Measurements from ENCODE around the gene RPP38. TPM values are rescaled to one million over a fixed set of nuclear protein-coding genes. Genes with fewer than 3 reads are reported as not detected.

RPP38 gene
- polyA plus RNA-seq, 3 donors: 8.1 to 13.8 (median 13.3) TPM

GRCh38 chr10:15124908-15125307 is 27.8 kb downstream of the RPP38 start:
- no peak overlapping the region for H3K27ac Mint-ChIP-seq
- 88% methylated on average over 1 of the region's 3 CpGs for WGBS (ENCODE audit: insufficient coverage)
- no peak for DNase-seq

GRCh38 chr10:15131330-15131729 is 34.2 kb downstream of the RPP38 start:
- Histone ChIP-seq H3K9me3 (replicated peaks in 1 of 2; ENCODE audit: control insufficient read depth in 1 of 2, insufficient read depth in 1 of 2, low read length in 2 of 2) (no peaks in the 10 kb centered on the region), H3K4me2 (replicated peaks; ENCODE audit: extremely low read depth, low read length, poor library complexity, severe bottlenecking) (no peak overlapping the region), H3K9ac (ENCODE audit: insufficient read depth, low read length, poor library complexity, severe bottlenecking) (no peak overlapping the region), H3K4me3 (replicated peaks in 1 of 3; ENCODE audit: low read depth in 2 of 3, low read length in 3 of 3) (no peak overlapping the region), H4K20me1 (ENCODE audit: insufficient read depth, low read length) (no peaks in the 10 kb centered on the region), H3K36me3 (replicated peaks in 1 of 2; ENCODE audit: control insufficient read depth in 1 of 2, insufficient read depth in 2 of 2, low read length in 2 of 2) (no peaks in the 10 kb centered on the region), H3K4me1 (ENCODE audit: control insufficient read depth in 1 of 2, insufficient read depth in 2 of 2, low read length in 2 of 2) (no peaks in the 10 kb centered on the region), H2AFZ (ENCODE audit: insufficient read depth, low read depth, low read length, poor library complexity, severe bottlenecking) (no peak overlapping the region), H3K27me3 (ENCODE audit: control insufficient read depth in 2 of 2, insufficient read depth in 2 of 2, low read length in 2 of 2) (no peaks in the 10 kb centered on the region), H3K27ac (ENCODE audit: low read depth in 1 of 2, low read length in 2 of 2) (no peak overlapping the region), H3K79me2 (ENCODE audit: insufficient read depth, low read length) (no peaks in the 10 kb centered on the region)
- Mint-ChIP-seq H3K4me3 (peak overlapping the region in 1 of 2 donors; percentile 14), H3K27me3 (ENCODE audit: low read depth in 3 of 3) (peaks cover 0 to 3% (median 0%) of the 10 kb centered on the region in 3 donors), H3K27ac (no peak overlapping the region), H3K9me3 (peaks cover 0 to 2% (median 0%) of the 10 kb centered on the region in 7 donors), H3K4me1 (no peaks in the 10 kb centered on the region), H3K36me3 (no peaks in the 10 kb centered on the region)
- no peak for TF ChIP-seq CTCF (IDR thresholded peaks at IDR 0.05)
- intact Hi-C loops (cut with micrococcal nuclease): no loop called here
- WGBS (ENCODE audit: insufficient coverage): no CpG with 5 or more reads among the region's 5 CpGs
- DNase-seq: no peak

More at GRCh38 chr10:15124908-15125307, 27.8 kb downstream of the RPP38 start:
- Histone ChIP-seq H3K4me3 (replicated peaks in 1 of 3; ENCODE audit: low read depth in 2 of 3, low read length in 3 of 3) (no peak overlapping the region), H3K27ac (ENCODE audit: low read depth in 1 of 2, low read length in 2 of 2) (no peak overlapping the region), H4K20me1 (ENCODE audit: insufficient read depth, low read length) (no peaks in the 10 kb centered on the region), H3K9ac (ENCODE audit: insufficient read depth, low read length, poor library complexity, severe bottlenecking) (no peak overlapping the region), H3K4me1 (ENCODE audit: control insufficient read depth in 1 of 2, insufficient read depth in 2 of 2, low read length in 2 of 2) (no peaks in the 10 kb centered on the region), H3K4me2 (replicated peaks; ENCODE audit: extremely low read depth, low read length, poor library complexity, severe bottlenecking) (no peak overlapping the region), H2AFZ (ENCODE audit: insufficient read depth, low read depth, low read length, poor library complexity, severe bottlenecking) (no peak overlapping the region), H3K79me2 (ENCODE audit: insufficient read depth, low read length) (no peaks in the 10 kb centered on the region), H3K9me3 (replicated peaks in 1 of 2; ENCODE audit: control insufficient read depth in 1 of 2, insufficient read depth in 1 of 2, low read length in 2 of 2) (no peaks in the 10 kb centered on the region), H3K36me3 (replicated peaks in 1 of 2; ENCODE audit: control insufficient read depth in 1 of 2, insufficient read depth in 2 of 2, low read length in 2 of 2) (no peaks in the 10 kb centered on the region), H3K27me3 (ENCODE audit: control insufficient read depth in 2 of 2, insufficient read depth in 2 of 2, low read length in 2 of 2) (no peaks in the 10 kb centered on the region)
- TF ChIP-seq CTCF (IDR thresholded peaks at IDR 0.05): no peak
- Mint-ChIP-seq H3K4me1 (no peaks in the 10 kb centered on the region), H3K27me3 (ENCODE audit: low read depth in 3 of 3) (peaks cover 0 to 4% (median 0%) of the 10 kb centered on the region in 3 donors), H3K36me3 (peaks cover 0 to 8% of the 10 kb centered on the region in 2 donors), H3K9me3 (peaks cover 0 to 1% (median 0%) of the 10 kb centered on the region in 7 donors), H3K4me3 (no peak overlapping the region)
- intact Hi-C loops (cut with micrococcal nuclease): no loop called here

Measured in CD14-positive monocyte (primary cell).